ELF-1 (cell line): ENCODE results near the gene TRAPPC1.
A peak's percentile ranks its signal among the peaks of the same experiment; 100 is the strongest.

Experiments
- DNase-seq: peaks from one replicate; pipeline ENCODE4 v3.0.0-alpha.2; 2016; ENCODE audit warnings: low read depth, low spot score

Gene TRAPPC1

DNA sequence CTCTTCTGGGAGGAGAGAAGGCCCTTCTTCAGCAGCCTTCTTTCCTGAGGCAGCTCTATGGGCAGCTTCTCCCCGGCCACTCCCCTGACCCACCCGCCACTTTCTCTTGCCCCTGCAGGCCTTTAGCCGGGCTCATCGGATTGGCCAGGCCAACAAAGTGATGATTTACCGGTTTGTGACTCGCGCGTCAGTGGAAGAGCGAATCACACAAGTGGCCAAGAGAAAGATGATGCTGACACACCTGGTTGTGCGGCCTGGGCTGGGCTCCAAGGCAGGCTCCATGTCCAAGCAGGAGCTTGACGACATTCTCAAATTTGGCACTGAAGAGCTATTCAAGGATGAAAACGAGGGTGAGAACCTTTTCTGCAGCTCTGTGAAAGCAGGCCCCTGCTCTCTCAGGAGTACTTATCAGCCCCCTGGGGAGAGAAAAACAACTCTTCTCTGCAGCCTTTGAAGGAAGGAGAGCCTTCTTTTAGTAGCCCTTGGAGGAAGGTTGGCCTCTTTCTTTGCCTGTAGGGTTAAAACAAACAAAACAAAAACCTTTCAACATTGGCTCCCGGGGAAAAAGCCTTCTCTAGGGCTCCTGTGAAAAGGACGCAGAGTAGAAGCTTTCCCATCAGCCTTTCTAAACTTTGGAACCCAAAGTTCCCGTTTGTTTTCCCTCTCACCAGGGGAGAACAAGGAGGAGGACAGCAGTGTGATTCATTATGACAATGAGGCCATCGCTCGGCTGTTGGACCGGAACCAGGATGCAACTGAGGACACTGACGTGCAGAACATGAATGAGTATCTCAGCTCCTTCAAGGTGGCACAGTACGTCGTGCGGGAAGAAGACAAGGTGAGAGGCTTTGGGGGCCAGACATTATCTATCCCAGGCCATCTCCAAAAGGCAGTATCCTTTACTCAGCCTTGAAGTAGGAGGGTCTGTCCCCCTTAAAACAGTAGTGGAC is 28.3 kb downstream of the TRAPPC1 start:
- DNase-seq, result peak; percentile 75

DNA sequence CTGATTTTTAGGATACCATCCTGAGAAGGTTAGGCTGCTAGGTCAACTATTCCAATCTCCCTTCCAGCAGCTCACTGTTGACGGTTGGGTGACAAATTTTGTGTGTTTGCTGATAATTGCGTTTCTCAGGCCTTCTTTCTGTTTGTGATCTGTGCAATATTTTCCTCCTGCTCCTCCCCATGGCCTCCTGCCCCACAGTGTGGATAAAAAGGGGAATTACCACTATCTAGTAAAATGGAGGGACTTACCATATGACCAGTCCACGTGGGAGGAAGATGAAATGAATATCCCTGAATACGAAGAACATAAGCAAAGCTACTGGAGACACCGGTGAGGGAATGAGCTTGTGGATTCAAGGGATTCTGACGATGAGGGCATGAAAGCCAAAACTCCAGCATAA is 34.0 kb downstream of the TRAPPC1 start:
- DNase-seq, result no peak

DNA sequence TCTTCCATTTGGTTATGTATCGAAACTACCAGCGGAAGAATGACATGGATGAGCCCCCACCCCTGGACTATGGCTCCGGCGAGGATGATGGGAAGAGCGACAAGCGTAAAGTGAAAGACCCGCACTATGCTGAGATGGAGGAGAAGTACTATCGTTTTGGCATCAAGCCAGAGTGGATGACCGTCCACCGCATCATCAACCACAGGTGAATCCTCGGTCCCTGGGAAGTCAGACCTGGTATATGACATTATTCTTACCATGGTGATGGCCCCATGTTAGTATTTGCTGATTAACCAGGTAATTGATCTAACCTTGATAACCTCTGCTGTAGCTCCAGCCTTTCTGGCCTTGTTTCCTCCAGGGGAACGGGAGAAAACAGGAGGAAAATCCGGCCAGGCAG is 34.7 kb downstream of the TRAPPC1 start:
- no peak for DNase-seq

DNA sequence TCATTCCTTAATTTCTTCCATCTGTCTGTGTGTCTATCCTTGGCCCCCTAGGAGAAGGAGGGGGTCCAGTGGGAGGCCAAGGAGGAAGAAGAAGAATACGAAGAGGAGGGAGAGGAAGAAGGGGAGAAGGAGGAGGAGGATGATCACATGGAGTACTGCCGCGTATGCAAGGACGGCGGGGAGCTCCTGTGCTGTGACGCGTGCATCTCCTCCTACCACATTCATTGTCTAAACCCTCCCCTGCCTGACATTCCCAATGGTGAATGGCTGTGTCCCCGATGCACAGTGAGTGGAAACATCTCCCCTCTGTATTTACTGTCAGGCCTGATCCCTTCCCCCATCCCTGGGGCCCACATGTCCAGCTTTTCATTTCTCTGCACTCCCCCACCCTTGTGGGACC is 36.9 kb downstream of the TRAPPC1 start:
- no peak for DNase-seq

DNA sequence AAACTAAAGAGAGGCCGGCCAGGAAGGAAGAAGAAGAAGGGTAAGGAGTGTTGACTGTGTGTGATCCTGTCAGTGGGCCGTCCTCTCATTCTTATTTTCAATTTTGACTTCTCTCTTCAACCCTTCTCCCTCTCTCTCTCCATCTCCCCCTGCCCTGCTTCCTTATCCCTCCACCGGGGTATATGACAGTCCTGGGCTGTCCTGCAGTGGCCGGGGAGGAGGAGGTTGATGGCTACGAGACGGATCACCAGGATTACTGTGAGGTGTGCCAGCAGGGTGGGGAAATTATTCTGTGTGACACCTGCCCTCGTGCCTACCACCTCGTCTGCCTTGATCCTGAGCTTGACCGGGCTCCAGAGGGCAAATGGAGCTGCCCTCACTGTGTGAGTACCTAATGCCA is 37.5 kb downstream of the TRAPPC1 start:
- no peak for DNase-seq

DNA sequence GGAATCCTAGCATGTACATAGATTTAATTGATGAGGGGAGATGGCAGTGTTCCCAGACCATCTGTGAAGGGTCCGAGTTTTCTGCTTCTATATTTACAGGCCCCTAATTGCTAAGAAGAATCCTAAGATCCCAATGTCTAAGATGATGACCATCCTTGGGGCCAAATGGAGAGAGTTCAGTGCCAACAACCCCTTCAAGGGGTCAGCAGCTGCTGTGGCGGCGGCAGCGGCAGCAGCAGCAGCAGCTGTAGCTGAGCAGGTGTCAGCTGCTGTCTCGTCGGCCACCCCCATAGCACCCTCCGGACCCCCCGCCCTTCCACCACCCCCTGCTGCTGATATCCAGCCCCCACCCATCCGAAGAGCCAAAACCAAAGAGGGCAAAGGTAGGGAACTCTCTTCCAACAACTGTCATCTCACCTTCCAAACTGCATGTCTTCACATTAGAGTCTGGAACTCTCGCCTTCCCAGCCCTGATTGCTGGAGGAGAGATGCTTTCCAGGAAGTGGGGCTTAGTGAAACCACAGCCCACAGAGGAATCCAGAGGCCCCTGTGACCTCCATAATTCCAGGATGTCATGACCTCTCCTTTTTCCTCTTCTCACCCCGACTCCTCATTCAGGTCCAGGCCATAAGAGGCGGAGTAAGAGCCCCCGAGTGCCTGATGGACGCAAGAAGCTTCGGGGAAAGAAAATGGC is 38.4 kb downstream of the TRAPPC1 start:
- DNase-seq, result no peak

DNA sequence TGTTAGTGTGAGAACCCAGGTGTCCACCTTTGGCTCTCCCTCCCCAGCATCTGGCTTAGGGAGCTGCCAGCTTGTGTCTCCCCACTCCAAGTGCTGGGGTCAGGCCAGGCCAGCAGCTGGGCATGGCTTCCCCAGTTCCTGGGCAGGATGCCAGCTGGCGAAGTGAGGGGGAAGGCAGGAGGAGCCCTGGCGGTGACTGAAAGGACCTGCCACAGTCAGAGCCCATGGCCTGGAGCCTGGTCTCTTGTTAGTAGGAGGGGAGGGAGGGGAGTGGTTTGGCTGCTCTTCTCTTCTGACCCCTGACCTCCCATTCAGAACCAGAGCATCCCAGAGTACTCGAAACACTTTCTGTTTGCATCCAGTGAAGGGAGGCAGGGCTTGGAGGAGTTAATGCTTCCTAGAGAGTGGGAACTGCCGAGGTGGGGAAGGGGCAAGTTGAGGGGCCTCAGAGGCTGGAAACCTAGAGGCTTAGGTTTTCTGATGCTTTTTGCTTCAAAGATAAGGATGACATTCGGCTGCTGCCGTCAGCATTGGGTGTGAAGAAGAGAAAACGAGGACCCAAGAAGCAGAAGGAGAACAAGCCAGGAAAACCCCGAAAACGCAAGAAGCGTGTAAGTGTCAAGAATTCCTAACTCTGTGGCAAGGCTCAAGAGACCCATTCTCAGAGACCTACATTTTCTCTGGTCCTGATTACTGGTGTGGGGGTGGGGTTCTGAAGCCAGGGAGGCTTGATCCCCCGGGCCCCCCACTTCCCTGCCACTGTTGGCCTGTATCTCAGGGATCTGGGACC is 42.4 kb downstream of the TRAPPC1 start:
- DNase-seq, result peak; percentile 91

DNA sequence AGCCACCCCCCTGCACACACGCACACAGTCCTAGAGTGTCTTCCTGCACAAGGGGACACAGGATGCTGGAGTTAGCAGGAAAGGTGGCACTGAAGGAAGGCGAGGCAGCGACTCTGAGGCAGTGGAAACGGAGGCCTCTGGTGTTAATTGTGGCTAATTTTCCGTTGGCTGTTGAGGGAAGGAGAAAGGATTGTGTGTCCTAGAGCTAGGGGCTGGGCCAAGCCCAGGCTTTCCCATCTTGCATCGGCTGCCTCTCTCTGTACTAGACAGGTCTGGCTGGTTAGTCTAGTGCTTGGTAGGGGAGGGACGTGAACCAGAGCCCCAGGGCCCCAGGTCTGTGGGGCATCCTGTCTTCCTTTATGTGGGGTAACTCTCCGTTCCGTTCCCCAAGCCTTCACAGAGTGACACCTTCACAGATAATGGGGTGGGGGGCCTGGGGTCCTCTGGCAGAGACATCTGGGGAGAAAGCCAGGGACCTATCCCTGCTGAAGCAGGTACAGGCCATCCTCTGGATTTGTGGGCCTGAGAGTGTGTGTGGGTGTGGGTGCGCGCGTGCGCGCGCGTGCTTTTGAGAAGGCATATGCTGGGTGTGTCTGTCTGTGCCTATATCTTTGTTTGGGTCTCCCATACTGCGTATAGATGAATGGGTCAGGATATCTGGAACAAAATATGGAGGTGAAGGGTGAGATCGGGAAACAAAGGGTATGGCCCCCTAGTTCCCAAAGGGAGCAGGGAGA is 43.4 kb downstream of the TRAPPC1 start, which contains the start of gene CHD3:
CHD3 (plus strand) TSS at position 606 of the 737 bp plus-strand sequence. CDS start 212 bp downstream, outside the sequence.
- DNase-seq, result peak; percentile 86

DNA sequence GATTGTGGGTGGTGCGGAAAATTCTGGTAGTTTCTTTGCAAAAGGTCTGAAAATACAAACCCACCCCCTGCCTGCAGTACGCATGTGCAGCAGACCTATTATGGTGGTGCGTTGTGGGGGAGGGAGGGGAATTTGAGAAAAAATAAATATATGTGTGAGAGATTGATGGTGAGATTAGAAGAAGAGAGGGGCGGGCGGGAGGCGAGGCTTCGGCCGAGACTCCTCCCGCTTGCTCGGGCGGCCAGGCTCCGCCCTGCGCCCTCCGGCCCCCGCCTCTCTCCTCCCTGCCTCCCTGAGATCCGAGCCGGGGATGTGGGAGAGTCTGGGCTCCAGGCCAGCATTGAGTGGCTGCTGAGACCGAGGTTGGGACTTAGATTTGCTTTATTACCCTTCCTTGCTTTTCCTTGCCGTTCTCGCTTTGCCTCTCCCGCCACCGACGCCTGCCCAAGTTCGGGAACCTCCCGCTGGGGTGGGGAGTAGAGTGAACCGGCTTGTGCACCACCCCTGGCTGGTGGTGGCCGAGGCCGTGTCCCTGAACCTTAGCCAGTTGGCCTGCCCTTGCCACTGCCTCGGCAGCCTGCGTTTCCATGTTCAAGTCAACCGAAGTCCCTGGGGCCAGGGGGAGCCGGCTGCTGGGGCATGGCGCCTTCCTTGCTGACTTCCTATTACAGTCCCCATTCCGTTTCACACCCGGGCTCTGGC is 44.1 kb downstream of the TRAPPC1 start:
- peak; percentile 80 for DNase-seq

DNA sequence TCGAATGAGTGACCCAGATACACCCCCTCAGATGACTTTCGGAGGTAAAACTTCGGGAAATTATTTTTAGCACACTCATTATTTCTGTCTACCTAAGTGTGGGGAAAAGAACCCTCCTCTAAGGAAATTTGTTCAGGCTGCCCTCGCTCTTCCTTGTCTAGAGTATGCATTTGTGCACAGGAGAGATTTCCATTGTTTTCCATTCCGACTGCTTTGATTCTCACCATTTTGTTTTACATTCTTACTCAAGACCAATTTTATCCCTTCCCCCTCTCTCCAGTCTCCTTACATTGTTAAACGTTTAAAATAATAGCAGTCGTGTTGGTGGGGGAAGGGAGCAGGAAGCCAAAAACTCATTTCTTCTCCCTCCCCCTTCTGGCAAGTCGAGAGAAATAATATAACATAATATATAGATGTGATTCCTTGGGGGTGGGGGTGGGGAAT is 44.7 kb downstream of the TRAPPC1 start:
- DNase-seq, result peak; percentile 11

DNA sequence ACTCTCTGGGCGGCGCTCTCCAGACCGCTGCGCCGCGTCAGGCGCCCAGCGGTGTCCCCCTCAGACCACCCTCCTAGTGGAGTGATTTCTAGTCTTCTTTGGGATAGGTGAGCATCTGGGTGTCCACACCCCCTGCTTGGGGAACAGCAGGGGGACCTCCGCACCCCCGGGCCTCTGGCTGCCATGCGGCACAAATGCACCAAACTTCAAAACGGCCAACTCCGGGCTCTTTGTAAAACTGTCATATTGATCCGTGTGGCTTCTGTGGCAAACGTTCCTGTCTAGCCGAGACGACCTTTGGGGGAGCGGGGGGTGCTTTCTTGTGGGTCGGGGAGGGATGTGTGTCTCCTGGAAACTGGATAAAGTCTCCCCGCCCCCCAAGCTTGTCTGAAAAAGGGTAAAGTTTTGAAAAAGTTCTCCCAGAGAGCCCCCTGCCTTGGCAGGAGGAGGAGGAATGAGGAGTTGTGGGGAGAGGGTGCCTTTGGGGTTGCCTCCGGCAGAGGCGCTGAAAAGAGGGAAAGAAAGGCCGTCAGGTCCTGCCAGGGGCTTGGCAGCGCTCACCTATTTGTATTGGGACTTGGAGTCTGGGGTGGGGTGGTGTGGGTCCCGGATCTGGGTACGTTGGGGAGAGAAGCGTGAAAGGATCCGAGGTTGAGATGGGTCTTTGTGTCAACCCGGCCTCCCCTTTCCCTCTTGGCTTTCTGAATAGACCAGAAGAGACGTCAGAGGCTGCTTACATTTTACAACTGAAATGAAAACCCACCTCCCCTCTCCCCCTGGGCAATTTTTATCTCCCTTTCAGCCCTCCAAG is 45.3 kb downstream of the TRAPPC1 start:
- DNase-seq, result peak; percentile 69

DNA sequence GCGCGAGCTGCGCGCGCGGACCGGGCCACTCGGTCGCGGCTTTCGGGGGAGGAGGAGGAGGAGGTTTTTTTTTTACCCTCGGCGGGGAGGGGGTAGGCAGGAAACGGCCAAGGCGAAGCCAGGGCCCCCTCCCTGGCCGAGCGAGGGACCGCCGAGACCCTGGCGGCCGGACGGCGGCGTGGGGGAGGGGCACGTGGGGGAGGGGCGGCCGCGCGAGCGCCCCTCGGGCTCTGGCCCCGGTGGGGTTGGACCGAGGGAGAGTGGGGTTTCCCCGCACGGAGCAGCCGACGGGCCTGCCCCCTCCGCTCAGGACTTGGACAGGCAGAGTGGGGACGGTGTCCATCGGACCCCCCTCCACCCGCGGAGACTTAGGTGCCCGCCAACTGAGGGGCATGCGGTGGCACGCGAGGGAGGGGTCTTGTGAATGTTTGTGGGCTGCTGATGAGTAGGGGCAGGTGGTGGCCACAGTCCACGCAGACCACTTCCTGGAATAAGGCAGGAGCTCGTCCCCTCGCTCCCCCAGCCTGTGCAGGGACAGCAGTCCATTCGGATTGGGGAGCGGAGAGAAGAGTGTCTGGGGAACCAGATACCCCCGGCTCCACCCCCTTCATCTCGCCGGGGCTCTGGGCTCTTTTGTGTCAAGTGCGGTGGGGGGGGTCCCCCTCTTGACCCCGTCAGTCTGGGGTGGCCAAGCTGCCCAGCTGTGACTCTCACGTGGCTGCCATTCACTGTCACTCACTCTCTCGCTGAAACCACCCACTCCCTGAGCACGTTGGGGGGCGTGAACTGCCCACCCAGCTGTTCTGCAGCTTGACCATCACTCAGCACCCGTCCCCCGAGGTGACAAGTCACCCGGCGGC is 46.1 kb downstream of the TRAPPC1 start:
- peak; percentile 77 for DNase-seq

DNA sequence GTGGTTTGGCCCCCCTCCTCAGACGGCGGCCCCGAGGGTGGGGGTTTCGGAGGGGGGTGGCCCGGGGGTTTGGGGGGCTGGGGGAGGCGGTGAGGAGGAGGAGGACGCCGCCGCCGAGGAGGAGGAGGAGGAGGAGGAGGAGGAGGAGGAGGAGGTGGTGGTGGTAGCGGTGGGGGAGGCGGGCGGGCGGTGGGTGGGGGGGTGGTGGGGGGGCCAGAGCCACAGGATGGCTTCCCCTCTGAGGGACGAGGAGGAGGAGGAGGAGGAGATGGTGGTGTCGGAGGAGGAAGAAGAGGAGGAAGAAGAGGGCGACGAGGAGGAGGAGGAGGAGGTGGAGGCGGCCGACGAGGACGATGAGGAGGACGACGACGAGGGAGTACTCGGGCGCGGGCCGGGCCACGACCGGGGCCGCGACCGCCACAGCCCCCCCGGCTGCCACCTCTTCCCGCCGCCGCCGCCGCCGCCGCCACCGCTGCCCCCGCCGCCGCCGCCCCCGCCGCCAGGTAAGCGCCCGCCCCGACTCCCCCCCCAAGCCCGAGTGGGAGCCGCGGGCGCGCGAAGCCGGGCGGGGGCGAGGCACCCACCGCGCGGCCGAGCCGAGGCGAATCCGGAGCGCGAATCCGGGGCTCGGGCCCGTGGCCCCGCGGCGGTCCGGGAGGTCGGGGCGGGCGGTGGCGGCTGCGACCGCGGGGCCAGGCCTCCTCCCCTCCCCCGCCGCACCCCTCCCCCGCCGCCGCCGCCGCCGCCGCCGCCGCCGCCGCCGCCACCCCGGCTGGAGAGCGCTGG is 47.0 kb downstream of the TRAPPC1 start:
- DNase-seq, result no peak

DNA sequence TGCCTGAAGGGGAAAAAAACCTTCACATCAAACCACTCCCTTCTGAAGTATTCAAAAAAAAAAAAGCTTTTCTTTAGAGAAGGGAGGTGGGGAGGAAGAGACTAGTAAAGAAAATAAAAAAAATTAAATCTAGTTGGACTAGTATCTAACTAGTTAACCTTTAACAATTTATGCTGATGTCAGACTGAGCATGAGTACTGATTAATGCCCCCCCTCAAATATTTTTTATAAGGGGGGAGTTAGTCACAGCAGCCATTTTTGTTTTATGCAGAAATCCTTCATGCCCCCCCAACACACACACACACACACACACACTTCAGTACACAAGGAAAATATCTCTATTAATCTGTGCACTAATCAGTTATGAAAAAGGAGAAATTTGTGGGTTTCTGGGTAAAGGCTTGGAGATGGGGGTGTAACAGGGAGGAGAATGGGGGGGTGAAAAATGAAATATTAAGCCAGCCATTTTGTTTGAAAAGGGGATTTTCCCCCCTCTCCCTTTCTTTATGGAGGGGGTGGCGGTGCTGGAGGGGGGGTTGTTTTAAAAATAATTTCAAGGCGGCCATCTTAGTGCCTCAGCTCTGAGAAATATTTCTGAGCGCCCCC is 47.9 kb downstream of the TRAPPC1 start:
- DNase-seq, result no peak

DNA sequence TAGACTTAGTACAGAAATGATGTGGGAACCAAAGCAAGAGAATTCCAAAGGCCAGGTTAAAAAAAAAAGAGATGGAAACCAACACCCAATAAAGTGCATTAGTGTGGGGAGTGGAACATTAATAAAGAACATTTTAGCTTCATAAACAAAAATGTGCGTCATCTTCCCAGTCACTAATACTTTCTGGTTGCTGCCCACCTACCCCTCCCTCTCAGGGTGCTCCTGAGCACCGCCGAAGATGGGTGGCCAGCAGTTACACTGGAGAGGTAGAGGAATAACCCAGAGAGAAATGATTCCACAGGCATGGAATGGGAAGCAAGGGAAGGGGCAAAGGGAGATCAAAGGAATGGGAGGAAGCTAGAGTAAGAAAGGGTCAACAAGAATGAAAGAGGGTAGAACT is 49.1 kb downstream of the TRAPPC1 start:
- DNase-seq, result no peak

DNA sequence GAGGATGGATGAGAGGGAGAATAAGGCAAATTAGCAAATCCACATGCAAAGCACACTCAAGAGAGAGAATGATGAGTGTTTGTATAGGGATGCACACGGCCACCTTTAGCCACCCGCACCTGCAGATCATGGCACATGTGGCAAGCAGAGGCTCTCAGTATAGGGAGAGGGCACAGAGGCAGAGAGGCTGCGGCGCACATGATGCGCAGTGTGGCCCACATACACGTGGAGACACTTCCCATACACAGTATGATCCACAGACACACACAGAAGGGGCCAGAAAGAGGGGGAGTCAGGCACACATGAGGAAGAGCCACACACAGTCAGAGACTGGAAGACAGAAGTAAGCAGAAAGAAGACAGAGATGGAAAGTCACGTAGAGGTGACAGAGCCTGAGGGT is 49.7 kb downstream of the TRAPPC1 start:
- DNase-seq, result no peak

DNA sequence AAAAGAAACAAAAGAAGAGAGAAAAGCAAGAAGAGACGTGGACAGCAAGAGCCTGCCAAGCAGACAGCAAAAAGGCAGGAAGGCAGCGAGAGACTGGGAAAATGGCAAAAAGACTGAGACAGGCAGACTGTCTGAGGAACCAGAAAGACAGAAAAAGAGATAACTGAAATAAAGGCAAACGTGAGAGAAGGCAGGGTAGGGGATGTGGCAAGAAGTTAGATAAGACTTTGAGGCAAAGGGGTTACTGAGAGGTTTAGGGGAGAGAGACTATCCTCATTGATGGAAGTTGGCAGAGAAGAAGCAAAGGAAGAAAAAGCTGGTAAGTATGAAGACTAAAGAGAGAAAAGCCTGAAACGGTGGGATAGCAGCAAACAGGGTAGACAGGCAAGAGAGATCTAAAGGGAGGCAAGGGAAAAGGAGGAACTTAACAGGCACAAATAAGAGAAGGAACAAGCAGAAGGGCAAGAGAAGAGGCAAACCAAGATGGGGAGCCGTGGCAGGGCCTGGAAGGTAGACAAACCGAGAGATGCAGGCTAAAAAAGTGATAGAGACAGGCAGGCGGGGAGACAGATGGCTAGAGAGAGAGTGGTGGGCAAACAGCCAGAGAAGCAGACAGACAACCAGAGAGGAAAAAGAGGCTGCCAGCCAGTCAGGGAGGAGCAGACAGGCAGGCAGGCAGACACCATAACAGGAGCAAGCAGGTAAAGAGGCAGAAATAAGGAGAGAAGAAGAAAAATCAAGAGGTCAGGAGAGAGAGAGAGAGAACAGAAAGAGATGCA is 50.3 kb downstream of the TRAPPC1 start:
- DNase-seq, result no peak
